ENCODE measurements around the gene MAGOHB.
"Not testable (repeated sequence)": the region's sequence is repeated elsewhere in the genome, so short reads cannot be mapped to it uniquely, and the experiment has no call there.

MAGOHB gene

GRCh38 chr12:10613349-10614055, at the start of gene MAGOHB:
TSS of gene MAGOHB (minus strand) at chr12:10613609. CDS start at chr12:10613532, 77 bp downstream.
- peak; percentile 96 to 98 for DNase-seq

GRCh38 chr12:10661338-10661737, 47.9 kb upstream of the MAGOHB start:
- no peak for DNase-seq

- no peak for DNase-seq
Measured at GRCh38 chr12:10654003-10654402, 40.6 kb upstream of the MAGOHB start.

- no peak for DNase-seq
Measured at GRCh38 chr12:10652192-10652591, 38.8 kb upstream of the MAGOHB start.

GRCh38 chr12:10646576-10646975, 33.2 kb upstream of the MAGOHB start:
- DNase-seq = not testable (repeated sequence)

GRCh38 chr12:10645910-10646309, 32.5 kb upstream of the MAGOHB start:
- no peak for DNase-seq

GRCh38 chr12:10641735-10642500, 28.5 kb upstream of the MAGOHB start:
- no peak for DNase-seq

- DNase-seq = no peak
Measured at GRCh38 chr12:10638728-10639127, 25.3 kb upstream of the MAGOHB start.

- DNase-seq = no peak
Measured at GRCh38 chr12:10636611-10637010, 23.2 kb upstream of the MAGOHB start.

GRCh38 chr12:10636124-10636523, 22.7 kb upstream of the MAGOHB start:
- DNase-seq = no peak

GRCh38 chr12:10635306-10635705, 21.9 kb upstream of the MAGOHB start:
- DNase-seq = no peak

GRCh38 chr12:10634427-10634826, 21.0 kb upstream of the MAGOHB start:
- no peak for DNase-seq

- no peak for DNase-seq
Measured at GRCh38 chr12:10633541-10633940, 20.1 kb upstream of the MAGOHB start.

- no peak for DNase-seq
Measured at GRCh38 chr12:10632226-10632625, 18.8 kb upstream of the MAGOHB start.

GRCh38 chr12:10624605-10625004, 11.2 kb upstream of the MAGOHB start:
- no peak for DNase-seq

- DNase-seq = no peak
Measured at GRCh38 chr12:10623131-10623530, 9.7 kb upstream of the MAGOHB start.

- no peak for DNase-seq
Measured at GRCh38 chr12:10621278-10621677, 7.9 kb upstream of the MAGOHB start.

- no peak for DNase-seq
Measured at GRCh38 chr12:10620078-10620779, 6.8 kb upstream of the MAGOHB start.

- DNase-seq = no peak
Measured at GRCh38 chr12:10618338-10618987, 5.1 kb upstream of the MAGOHB start.

GRCh38 chr12:10617863-10618262, 4.5 kb upstream of the MAGOHB start:
- no peak for DNase-seq

GRCh38 chr12:10615532-10615931, 2.1 kb upstream of the MAGOHB start:
- DNase-seq = no peak

GRCh38 chr12:10614056-10614370, 604 bp upstream of the MAGOHB start:
- no peak for DNase-seq

GRCh38 chr12:10612984-10613348, 443 bp downstream of the MAGOHB start:
- DNase-seq = no peak

- no peak for DNase-seq
Measured at GRCh38 chr12:10612110-10612509, 1.3 kb downstream of the MAGOHB start.
